ENCODE measurements around the gene STK39.

DNA sequence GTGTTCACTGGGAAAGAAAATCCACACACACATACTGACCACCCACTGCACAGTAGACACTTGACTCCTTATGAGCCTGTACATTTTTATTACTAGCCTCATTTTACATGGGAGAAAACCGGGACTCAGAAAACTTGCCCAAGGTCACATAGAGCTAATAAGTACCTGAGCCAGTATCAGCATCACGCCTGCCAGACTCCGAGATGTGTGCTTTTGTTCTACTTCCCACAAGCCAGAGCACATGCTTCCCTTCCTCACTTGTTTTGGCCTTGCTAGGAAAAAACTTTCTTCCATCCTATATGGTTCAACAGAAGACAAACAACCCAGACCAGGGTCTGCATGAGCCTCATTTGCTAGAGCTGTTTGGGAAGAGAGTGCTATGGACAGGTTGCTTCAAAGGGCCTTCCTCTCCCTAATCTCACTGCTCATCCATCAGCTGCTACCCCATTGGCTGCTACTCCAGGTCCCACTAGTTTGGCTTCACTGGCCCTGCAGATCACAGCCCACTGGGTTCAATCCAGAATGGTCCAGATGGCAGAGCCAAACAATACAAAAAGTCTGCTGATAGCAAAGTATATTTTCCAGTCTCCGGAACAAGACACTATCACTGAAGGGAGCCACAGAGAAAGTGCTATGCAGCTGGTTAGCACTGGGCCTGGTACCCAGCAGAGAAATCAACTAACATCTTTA is 63.9 kb downstream of the STK39 start:
- TF ChIP-seq CTCF (conservative IDR thresholded peaks at IDR 0.05; ENCODE audit: low read depth, low read length) (no peak), SMC3 (IDR thresholded peaks at IDR 0.05; ENCODE audit: low read depth, low read length) (no peak), POLR2A (IDR thresholded peaks at IDR 0.05; ENCODE audit: low read depth, low read length) (no peak), RFX5 (IDR thresholded peaks at IDR 0.05; ENCODE audit: low read depth, low read length) (no peak), RAD21 (IDR thresholded peaks at IDR 0.05; ENCODE audit: low read length) (no peak)
